B cell (primary cell): ENCODE measurements around the gene FTSJ3. TPM values are rescaled to one million over a fixed set of nuclear protein-coding genes. Genes with fewer than 3 reads are reported as not detected.
"Not testable (repeated sequence)": the region's sequence is repeated elsewhere in the genome, so short reads cannot be mapped to it uniquely, and the experiment has no call there.

Experiments used
- ATAC-seq: fragments of 200-7000 bp; cut with Tn5 transposase; one replicate; pipeline ENCODE4 v1.10.0; 2021; ENCODE audit warnings: low read depth, mild to moderate bottlenecking, moderate number of reproducible peaks, moderate library complexity
- CTCF ChIA-PET: fragments of 350-600 bp; sonication (Branson Sonifier 250); formaldehyde crosslinking; loops from one replicate; lab custom pipeline; 2021; ENCODE audit warnings: antibody characterized with exemption, inconsistent platforms; lab: Charles Lee
- POLR2A ChIA-PET: fragments of 350-600 bp; sonication (Branson Sonifier 250); formaldehyde crosslinking; loops from one replicate; lab custom pipeline; 2021; ENCODE audit warnings: antibody characterized with exemption; lab: Charles Lee
- DNase-seq: peaks from one replicate; pipeline ENCODE4 v3.0.0; 2013
- H2AFZ ChIP-seq: 2 replicates; pipeline ENCODE4 v1.6.1; 2012; ENCODE audit warnings: mild to moderate bottlenecking, low read depth, low read length; ENCODE audit not compliant: insufficient read depth, poor library complexity, severe bottlenecking
- H3K27ac ChIP-seq, 2 donors: 1 replicate in 1 of 2; 2 replicates in 1 of 2; pipeline ENCODE4 v1.5.1; 2012 to 2013; ENCODE audit warnings: low read length in 2 of 2, mild to moderate bottlenecking in 2 of 2, moderate library complexity in 1 of 2
- H3K27me3 ChIP-seq, 4 experiments: fragments of 200-600 bp in 1 of 4; sonication (generic) in 1 of 4; replicated peaks in 1 of 4; 1 replicate in 2 of 4; 2 replicates in 2 of 4; pipeline versions ENCODE4 v1.6.1 to v1.7.0; 2013 to 2016; ENCODE audit warnings: low read length in 3 of 4, mild to moderate bottlenecking in 2 of 4, mixed read lengths in 1 of 4, moderate library complexity in 1 of 4; ENCODE audit not compliant: insufficient read depth in 4 of 4, control insufficient read depth in 3 of 4; ENCODE audit errors: control extremely low read depth in 1 of 4
- H3K36me3 ChIP-seq, 2 experiments: replicated peaks in 1 of 2; 1 replicate in 1 of 2; 2 replicates in 1 of 2; pipeline versions ENCODE4 v1.6.1 to v1.7.1; 2013; ENCODE audit warnings: low read length in 1 of 2; ENCODE audit not compliant: insufficient read depth in 2 of 2, control insufficient read depth in 1 of 2; ENCODE audit errors: control extremely low read depth in 1 of 2, extremely low read depth in 1 of 2
- H3K4me1 ChIP-seq, 2 donors: fragments of 200-600 bp in 1 of 2; sonication (generic) in 1 of 2; 1 replicate in 1 of 2; 2 replicates in 1 of 2; pipeline versions ENCODE4 v1.5.1 to v1.6.1; 2013 to 2017; ENCODE audit warnings: low read length in 2 of 2; ENCODE audit not compliant: control insufficient read depth in 2 of 2, insufficient read depth in 2 of 2
- H3K4me2 ChIP-seq: replicated peaks from 2 replicates; pipeline ENCODE3; 2012; ENCODE audit warnings: mild to moderate bottlenecking, low read depth, low read length; ENCODE audit not compliant: poor library complexity, severe bottlenecking
- H3K4me3 ChIP-seq, 5 experiments: fragments of 200-600 bp in 1 of 5; sonication (generic) in 1 of 5; 1 replicate in 3 of 5; 2 replicates in 2 of 5; pipeline versions ENCODE4 v1.5.1 to v1.7.0; 2011 to 2016; ENCODE audit warnings: low read length in 4 of 5, mild to moderate bottlenecking in 4 of 5, low read depth in 2 of 5, control low read depth in 1 of 5, moderate library complexity in 1 of 5; ENCODE audit not compliant: insufficient read depth in 1 of 5; ENCODE audit errors: control extremely low read depth in 1 of 5, extremely low read depth in 1 of 5
- H3K79me2 ChIP-seq: fragments of 200-600 bp; sonication (generic); one replicate; pipeline ENCODE4 v1.6.0; 2016; ENCODE audit warnings: low read length; ENCODE audit not compliant: control insufficient read depth, insufficient read depth
- H3K9ac ChIP-seq: fragments of 200-600 bp; sonication (generic); 2 replicates; pipeline ENCODE4 v1.6.1; 2017; ENCODE audit warnings: mild to moderate bottlenecking, low read length, moderate library complexity
- H3K9me3 ChIP-seq, 3 donors: one replicate each; pipeline versions ENCODE4 v1.6.1 to v1.7.1; 2013; ENCODE audit warnings: low read length in 2 of 3; ENCODE audit not compliant: control insufficient read depth in 2 of 3, insufficient read depth in 1 of 3; ENCODE audit errors: control extremely low read depth in 1 of 3
- H4K20me1 ChIP-seq: 2 replicates; pipeline ENCODE4 v1.6.0; 2012; ENCODE audit warnings: mild to moderate bottlenecking, low read length; ENCODE audit not compliant: insufficient read depth, control insufficient read depth, poor library complexity, severe bottlenecking
- H3K27ac Mint-ChIP-seq: one replicate; pipeline ENCODE4 v1.8.0; 2021; ENCODE audit warnings: mixed read lengths
- H3K27me3 Mint-ChIP-seq: one replicate; pipeline ENCODE4 v1.8.0; 2021; ENCODE audit warnings: mixed read lengths
- H3K4me1 Mint-ChIP-seq: one replicate; pipeline ENCODE4 v1.8.0; 2021; ENCODE audit warnings: mixed read lengths
- H3K4me3 Mint-ChIP-seq: one replicate; pipeline ENCODE4 v1.8.0; 2021; ENCODE audit warnings: mixed read lengths
- H3K9me3 Mint-ChIP-seq: one replicate; pipeline ENCODE4 v1.8.0; 2022; ENCODE audit warnings: mixed read lengths; ENCODE audit not compliant: insufficient read depth
- CTCF ChIP-seq: fragments of 200-600 bp; IDR thresholded peaks from one replicate; pipeline ENCODE4 v1.8.0; 2022; ENCODE audit warnings: antibody characterized with exemption, mild to moderate bottlenecking
- EZH2 ChIP-seq: IDR thresholded peaks from 2 replicates; pipeline ENCODE4 v1.6.1; 2012; ENCODE audit warnings: borderline replicate concordance, low read depth, mild to moderate bottlenecking, moderate library complexity, low read length; ENCODE audit not compliant: insufficient read depth, poor library complexity, severe bottlenecking
- WGBS: methylation state at CpG from one replicate; pipeline ENCODE4 v1.1.5; 2013; ENCODE audit warnings: missing lambda C conversion rate; ENCODE audit not compliant: insufficient coverage; 5-methylcytosine and 5-hydroxymethylcytosine counted together
- intact Hi-C: fragments of 100-400 bp; cut with micrococcal nuclease; formaldehyde crosslinking; loops from one replicate; pipeline ENCODE4 v1.10.0; 2022
- polyA plus RNA-seq: library from polyadenylated mRNA; depleted of rRNA; stranded (reverse); fragments of >200 nt; gene quantifications from 2 replicates; pipeline ENCODE4 v1.2.3, GENCODE V29; 2012
- total RNA-seq, 2 donors: library from RNA; stranded (reverse); fragments of 120-200 nt in 1 of 2; gene quantifications; 1 replicate in 1 of 2; 2 replicates in 1 of 2; pipeline versions ENCODE4 v1.2.3 to v1.2.4, GENCODE V29; 2013 to 2022

Gene FTSJ3
- total and polyA plus RNA-seq, 2 donors (not counting 1 experiment from before 2014, with no cell fraction given), result 26.5 to 75.9 TPM

- Mint-ChIP-seq H3K27me3 (no peaks in the 10 kb centered on the region), H3K27ac (peak overlapping the region; percentile 92), H3K9me3 (peaks cover 2% of the 10 kb centered on the region), H3K4me1 (peaks cover 45% of the 10 kb centered on the region), H3K4me3 (peak overlapping the region; percentile 92)
- POLR2A ChIA-PET, result interaction anchor here (0.6 to 2.2 kb wide), 13 partner anchors 11 to 1097 kb away, joined by 4 to 23 read pairs (median 7); partner anchors contain the start of genes CCDC47, DDX42, FTSJ3 and PSMC5
- no peak for DNase-seq
- peak overlapping the region; percentile 100 for H3K4me2 ChIP-seq
- H3K27me3 ChIP-seq, result no peaks in the 10 kb centered on the region
- CTCF ChIA-PET, result interaction anchor here (0.6 to 2.1 kb wide), 10 partner anchors 9 to 418 kb away, joined by 3 to 10 read pairs (median 4); partner anchors contain the start of genes CCDC47 and DDX42
- TF ChIP-seq EZH2 (no peak), CTCF (no peak)
- 46% methylated on average over 4 of the region's 9 CpGs for WGBS
- peaks cover 31% of the 10 kb centered on the region for H4K20me1 ChIP-seq
- intact Hi-C loops, result loop anchor here (1.0 to 2.0 kb wide), 8 partner anchors 17 to 397 kb away; partner anchors contain the start of genes CCDC47, CYB561, DCAF7 and ERN1
- peak overlapping the region; percentile 93 for H3K9ac ChIP-seq
- peak overlapping the region; percentile 90 to 92 for H3K27ac ChIP-seq
- H2AFZ ChIP-seq, result peak overlapping the region; percentile 82
- ATAC-seq, result no peak
- H3K9me3 ChIP-seq, result peaks cover 0 to 10% (median 0%) of the 10 kb centered on the region in 3 donors
- H3K4me3 ChIP-seq, result peak overlapping the region in 2 of 5 experiments; percentile 89 to 92
- H3K36me3 ChIP-seq, result no peaks in the 10 kb centered on the region
- H3K4me1 ChIP-seq, result peaks cover 36 to 50% of the 10 kb centered on the region in 2 donors
- peaks cover 35% of the 10 kb centered on the region for H3K79me2 ChIP-seq
These were observed 16.6 kb upstream of the FTSJ3 start for GRCh38 chr17:63843910-63844677.

GRCh38 chr17:63843387-63843888 lies 16.0 kb upstream of the FTSJ3 start:
- H3K79me2 ChIP-seq, result peaks cover 42% of the 10 kb centered on the region
- peak overlapping the region; percentile 82 for H2AFZ ChIP-seq
- WGBS, result 0% methylated on average over 10 of the region's 19 CpGs
- H3K9ac ChIP-seq, result peak overlapping the region; percentile 93
- not testable (repeated sequence) for H3K36me3 ChIP-seq, H3K27me3 Mint-ChIP-seq, H3K9me3 ChIP-seq, H3K9me3 Mint-ChIP-seq, H3K27me3 ChIP-seq
- peak overlapping the region; percentile 100 for H3K4me2 ChIP-seq
- H3K27ac ChIP-seq, result peak overlapping the region; percentile 90 to 92
- peaks cover 47% of the 10 kb centered on the region for H3K4me1 Mint-ChIP-seq
- H4K20me1 ChIP-seq, result peaks cover 37% of the 10 kb centered on the region
- peak overlapping the region; percentile 92 for H3K4me3 Mint-ChIP-seq
- H3K4me1 ChIP-seq, result peaks cover 39 to 51% of the 10 kb centered on the region in 2 donors
- ChIA-PET POLR2A (interaction anchor here (0.5 to 2.2 kb wide), 22 partner anchors 11 to 1250 kb away, joined by 3 to 23 read pairs (median 6); partner anchors contain the start of genes CCDC47, CEP95, DDX42 and FTSJ3), CTCF (interaction anchor here (0.6 to 2.1 kb wide), 9 partner anchors 9 to 418 kb away, joined by 3 to 10 read pairs (median 4); partner anchors contain the start of genes CCDC47 and DDX42)
- ATAC-seq (peak; percentile 16), DNase-seq (peak; percentile 82)
- peak overlapping the region; percentile 65 to 92 (median 89) for H3K4me3 ChIP-seq
- peak overlapping the region; percentile 92 for H3K27ac Mint-ChIP-seq
- intact Hi-C loops, result loop anchor here (1.0 to 2.0 kb wide), 7 partner anchors 16 to 293 kb away; partner anchors contain the start of genes CCDC47, DCAF7, ERN1 and FTSJ3
